K562 (cell line): ENCODE measurements around the gene NDUFS8. TPM values are rescaled to one million over a fixed set of nuclear protein-coding genes. Genes with fewer than 3 reads are reported as not detected.

ENCODE experiments used
- ARID1B ChIP-seq: fragments of 450-650 bp; IDR thresholded peaks from 2 replicates; pipeline ENCODE4 v1.6.1; 2016; ENCODE audit warnings: antibody characterized with exemption, mild to moderate bottlenecking, inconsistent platforms
- BRF2 ChIP-seq: IDR thresholded peaks from 3 replicates; pipeline ENCODE4 v1.6.1; 2011; ENCODE audit warnings: borderline replicate concordance, mild to moderate bottlenecking; ENCODE audit not compliant: insufficient read length, insufficient read depth
- CREB3L1 ChIP-seq: fragments of 450-650 bp; IDR thresholded peaks from 2 replicates; pipeline ENCODE4 v1.6.1; 2014; ENCODE audit warnings: low read depth, mild to moderate bottlenecking, moderate library complexity, borderline replicate concordance
- CREM ChIP-seq: IDR thresholded peaks from 2 replicates; pipeline ENCODE4 v1.6.1; 2014; ENCODE audit warnings: antibody characterized with exemption, low read depth
- MTA1 ChIP-seq: fragments of 450-650 bp; IDR thresholded peaks from 2 replicates; pipeline ENCODE4 v1.6.1; 2017; ENCODE audit warnings: borderline replicate concordance
- SP1 ChIP-seq: sonication (generic); formaldehyde crosslinking; IDR thresholded peaks from 2 replicates; pipeline ENCODE4 v1.8.1; 2022; ENCODE audit warnings: mild to moderate bottlenecking, missing genetic modification reagents
- STAG1 ChIP-seq: sonication (generic); formaldehyde crosslinking; IDR thresholded peaks from 2 replicates; pipeline ENCODE4 v1.5.0; 2020; ENCODE audit warnings: missing genetic modification reagents, borderline replicate concordance
- TFAM ChIP-seq: fragments of 250-450 bp; sonication (Bioruptor Pico); conservative IDR thresholded peaks from 2 replicates; pipeline ENCODE4 v1.5.0; 2021; ENCODE audit warnings: mild to moderate bottlenecking, moderate library complexity
- ZC3H8 ChIP-seq: fragments of 450-650 bp; IDR thresholded peaks from 2 replicates; pipeline ENCODE4 v1.6.1; 2017
- ZNF146 ChIP-seq: IDR thresholded peaks from one replicate; pipeline ENCODE4 v1.6.1; 2018; ENCODE audit warnings: missing compliant biosample characterization; ENCODE audit not compliant: unreplicated experiment
- ZNF511 ChIP-seq: sonication (generic); formaldehyde crosslinking; IDR thresholded peaks from 2 replicates; pipeline ENCODE4 v1.8.0; 2022; ENCODE audit warnings: mild to moderate bottlenecking, missing genetic modification reagents
- ZNF644 ChIP-seq: fragments of 200-800 bp; sonication (Bioruptor generic); IDR thresholded peaks from 2 replicates; pipeline ENCODE4 v1.6.1; 2016; ENCODE audit warnings: low read depth, missing genetic modification characterization, missing compliant biosample characterization
- polyA plus RNA-seq, 8 experiments: library from polyadenylated mRNA; depleted of rRNA in 4 of 8; stranded (reverse) in 5 of 8; unstranded in 3 of 8; fragments of >200 nt; fragmentation: Nextera tagmentation in 2 of 8; fragmentation: Illumina TruSeq in 1 of 8; extraction: Ambion mirVana in 2 of 8; extraction: Trizol in 1 of 8; gene quantifications; 2 replicates each; pipeline versions ENCODE4 v1.2.1 to v1.2.3, GENCODE V29; 2011 to 2014; ENCODE audit warnings: inconsistent platforms in 1 of 8, missing spikeins in 1 of 8
- total RNA-seq, 7 experiments: library from RNA; depleted of rRNA in 6 of 7; stranded (reverse); fragments of >200 nt in 6 of 7; fragmentation: Illumina TruSeq in 2 of 7; extraction: Trizol in 2 of 7; gene quantifications; 2 replicates each; pipeline versions ENCODE4 v1.2.1 to v1.2.3, GENCODE V29; 2011 to 2021; ENCODE audit warnings: low replicate concordance in 1 of 7
- TF ChIP-seq, protein P1 (sequence below): fragments of 450-650 bp; IDR thresholded peaks from 2 replicates; pipeline ENCODE4 v1.6.1; 2016; ENCODE audit warnings: mild to moderate bottlenecking, moderate library complexity

The NDUFS8 gene
- total and polyA plus RNA-seq, 9 of the 15 experiments (the other 6 are each of a cell fraction or from before 2014, with no cell fraction given) = 36.5 to 351 (median 101) TPM

DNA sequence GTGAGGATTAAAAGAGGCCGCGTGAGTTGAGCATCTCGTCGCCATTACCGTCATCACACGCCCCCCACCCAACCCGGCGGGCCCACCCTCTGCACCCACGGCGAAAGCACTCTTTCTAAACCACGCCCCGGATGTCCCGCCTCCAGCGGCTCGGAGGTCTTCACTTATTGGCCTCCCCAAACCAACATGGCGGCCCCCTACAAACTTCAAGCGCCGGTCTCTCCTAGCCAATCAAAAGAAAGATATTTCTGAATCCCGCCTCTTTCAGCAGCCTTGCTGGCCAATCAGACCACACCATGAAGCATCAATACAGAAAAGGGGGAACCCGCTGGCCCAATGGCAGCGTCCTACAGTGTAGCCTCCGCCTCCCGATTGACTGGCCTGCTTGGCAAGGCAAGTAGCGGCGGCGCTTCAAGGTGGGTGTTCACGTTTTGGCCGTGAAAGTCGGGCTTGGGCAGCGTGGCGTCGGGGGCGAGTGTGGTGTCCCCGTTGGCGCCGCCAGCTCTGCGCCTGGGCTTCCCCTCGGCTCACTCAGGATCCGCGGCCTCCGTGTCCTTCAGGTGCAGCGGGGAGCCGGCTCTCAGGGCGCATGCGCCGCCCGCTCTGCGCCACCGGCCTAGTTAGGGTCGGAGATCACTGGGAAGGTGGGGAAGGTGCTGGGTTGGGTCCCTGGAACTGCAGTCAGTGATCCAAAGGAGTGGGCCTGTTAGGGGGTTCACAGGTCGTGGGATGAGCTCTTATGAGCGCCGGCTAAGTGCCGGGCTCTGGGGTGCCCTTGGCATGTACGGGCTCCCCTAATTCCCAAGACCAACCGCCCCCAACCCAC, at the start of gene NDUFS8 (continued):
- no peak for TF ChIP-seq ZNF644 (tag)
- no peak for TF ChIP-seq TFAM (CRISPR knock-in tag)
- no peak for TF ChIP-seq ZNF511 (CRISPR knock-in tag)
- peak; percentile 52; the same call in 1 of the 2 replicates for TF ChIP-seq CREM
- TF ChIP-seq CREB3L1 = peak; percentile 70; the same call in 1 of the 2 replicates
- no peak for TF ChIP-seq BRF2
- TF ChIP-seq ZC3H8 = no peak
- TF ChIP-seq, protein P1, sequence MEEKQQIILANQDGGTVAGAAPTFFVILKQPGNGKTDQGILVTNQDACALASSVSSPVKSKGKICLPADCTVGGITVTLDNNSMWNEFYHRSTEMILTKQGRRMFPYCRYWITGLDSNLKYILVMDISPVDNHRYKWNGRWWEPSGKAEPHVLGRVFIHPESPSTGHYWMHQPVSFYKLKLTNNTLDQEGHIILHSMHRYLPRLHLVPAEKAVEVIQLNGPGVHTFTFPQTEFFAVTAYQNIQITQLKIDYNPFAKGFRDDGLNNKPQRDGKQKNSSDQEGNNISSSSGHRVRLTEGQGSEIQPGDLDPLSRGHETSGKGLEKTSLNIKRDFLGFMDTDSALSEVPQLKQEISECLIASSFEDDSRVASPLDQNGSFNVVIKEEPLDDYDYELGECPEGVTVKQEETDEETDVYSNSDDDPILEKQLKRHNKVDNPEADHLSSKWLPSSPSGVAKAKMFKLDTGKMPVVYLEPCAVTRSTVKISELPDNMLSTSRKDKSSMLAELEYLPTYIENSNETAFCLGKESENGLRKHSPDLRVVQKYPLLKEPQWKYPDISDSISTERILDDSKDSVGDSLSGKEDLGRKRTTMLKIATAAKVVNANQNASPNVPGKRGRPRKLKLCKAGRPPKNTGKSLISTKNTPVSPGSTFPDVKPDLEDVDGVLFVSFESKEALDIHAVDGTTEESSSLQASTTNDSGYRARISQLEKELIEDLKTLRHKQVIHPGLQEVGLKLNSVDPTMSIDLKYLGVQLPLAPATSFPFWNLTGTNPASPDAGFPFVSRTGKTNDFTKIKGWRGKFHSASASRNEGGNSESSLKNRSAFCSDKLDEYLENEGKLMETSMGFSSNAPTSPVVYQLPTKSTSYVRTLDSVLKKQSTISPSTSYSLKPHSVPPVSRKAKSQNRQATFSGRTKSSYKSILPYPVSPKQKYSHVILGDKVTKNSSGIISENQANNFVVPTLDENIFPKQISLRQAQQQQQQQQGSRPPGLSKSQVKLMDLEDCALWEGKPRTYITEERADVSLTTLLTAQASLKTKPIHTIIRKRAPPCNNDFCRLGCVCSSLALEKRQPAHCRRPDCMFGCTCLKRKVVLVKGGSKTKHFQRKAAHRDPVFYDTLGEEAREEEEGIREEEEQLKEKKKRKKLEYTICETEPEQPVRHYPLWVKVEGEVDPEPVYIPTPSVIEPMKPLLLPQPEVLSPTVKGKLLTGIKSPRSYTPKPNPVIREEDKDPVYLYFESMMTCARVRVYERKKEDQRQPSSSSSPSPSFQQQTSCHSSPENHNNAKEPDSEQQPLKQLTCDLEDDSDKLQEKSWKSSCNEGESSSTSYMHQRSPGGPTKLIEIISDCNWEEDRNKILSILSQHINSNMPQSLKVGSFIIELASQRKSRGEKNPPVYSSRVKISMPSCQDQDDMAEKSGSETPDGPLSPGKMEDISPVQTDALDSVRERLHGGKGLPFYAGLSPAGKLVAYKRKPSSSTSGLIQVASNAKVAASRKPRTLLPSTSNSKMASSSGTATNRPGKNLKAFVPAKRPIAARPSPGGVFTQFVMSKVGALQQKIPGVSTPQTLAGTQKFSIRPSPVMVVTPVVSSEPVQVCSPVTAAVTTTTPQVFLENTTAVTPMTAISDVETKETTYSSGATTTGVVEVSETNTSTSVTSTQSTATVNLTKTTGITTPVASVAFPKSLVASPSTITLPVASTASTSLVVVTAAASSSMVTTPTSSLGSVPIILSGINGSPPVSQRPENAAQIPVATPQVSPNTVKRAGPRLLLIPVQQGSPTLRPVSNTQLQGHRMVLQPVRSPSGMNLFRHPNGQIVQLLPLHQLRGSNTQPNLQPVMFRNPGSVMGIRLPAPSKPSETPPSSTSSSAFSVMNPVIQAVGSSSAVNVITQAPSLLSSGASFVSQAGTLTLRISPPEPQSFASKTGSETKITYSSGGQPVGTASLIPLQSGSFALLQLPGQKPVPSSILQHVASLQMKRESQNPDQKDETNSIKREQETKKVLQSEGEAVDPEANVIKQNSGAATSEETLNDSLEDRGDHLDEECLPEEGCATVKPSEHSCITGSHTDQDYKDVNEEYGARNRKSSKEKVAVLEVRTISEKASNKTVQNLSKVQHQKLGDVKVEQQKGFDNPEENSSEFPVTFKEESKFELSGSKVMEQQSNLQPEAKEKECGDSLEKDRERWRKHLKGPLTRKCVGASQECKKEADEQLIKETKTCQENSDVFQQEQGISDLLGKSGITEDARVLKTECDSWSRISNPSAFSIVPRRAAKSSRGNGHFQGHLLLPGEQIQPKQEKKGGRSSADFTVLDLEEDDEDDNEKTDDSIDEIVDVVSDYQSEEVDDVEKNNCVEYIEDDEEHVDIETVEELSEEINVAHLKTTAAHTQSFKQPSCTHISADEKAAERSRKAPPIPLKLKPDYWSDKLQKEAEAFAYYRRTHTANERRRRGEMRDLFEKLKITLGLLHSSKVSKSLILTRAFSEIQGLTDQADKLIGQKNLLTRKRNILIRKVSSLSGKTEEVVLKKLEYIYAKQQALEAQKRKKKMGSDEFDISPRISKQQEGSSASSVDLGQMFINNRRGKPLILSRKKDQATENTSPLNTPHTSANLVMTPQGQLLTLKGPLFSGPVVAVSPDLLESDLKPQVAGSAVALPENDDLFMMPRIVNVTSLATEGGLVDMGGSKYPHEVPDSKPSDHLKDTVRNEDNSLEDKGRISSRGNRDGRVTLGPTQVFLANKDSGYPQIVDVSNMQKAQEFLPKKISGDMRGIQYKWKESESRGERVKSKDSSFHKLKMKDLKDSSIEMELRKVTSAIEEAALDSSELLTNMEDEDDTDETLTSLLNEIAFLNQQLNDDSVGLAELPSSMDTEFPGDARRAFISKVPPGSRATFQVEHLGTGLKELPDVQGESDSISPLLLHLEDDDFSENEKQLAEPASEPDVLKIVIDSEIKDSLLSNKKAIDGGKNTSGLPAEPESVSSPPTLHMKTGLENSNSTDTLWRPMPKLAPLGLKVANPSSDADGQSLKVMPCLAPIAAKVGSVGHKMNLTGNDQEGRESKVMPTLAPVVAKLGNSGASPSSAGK = no peak; the same call in 1 of the 2 replicates
- peak; percentile 77; the same call in 1 of the 2 replicates for TF ChIP-seq SP1 (CRISPR knock-in tag)
- no peak for TF ChIP-seq ARID1B
- TF ChIP-seq ZNF146 = no peak
- TF ChIP-seq STAG1 (CRISPR knock-in tag) = no peak
- TF ChIP-seq MTA1 = no peak
